Activated T-helper 9 cell treated with anti-CD3 and anti-CD28 coated beads, Interleukin-2, amount 50 U/mL, for 16 hours (primary cell): ENCODE results near the gene OCA2.
A peak's percentile ranks its signal among the peaks of the same experiment; 100 is the strongest.
"Not testable (repeated sequence)": the region's sequence is repeated elsewhere in the genome, so short reads cannot be mapped to it uniquely, and the experiment has no call there.

Source experiments
- DNase-seq: peaks from one replicate; pipeline ENCODE4 v3.0.0-alpha.2; 2020; ENCODE audit warnings: low read depth

OCA2 gene

DNA sequence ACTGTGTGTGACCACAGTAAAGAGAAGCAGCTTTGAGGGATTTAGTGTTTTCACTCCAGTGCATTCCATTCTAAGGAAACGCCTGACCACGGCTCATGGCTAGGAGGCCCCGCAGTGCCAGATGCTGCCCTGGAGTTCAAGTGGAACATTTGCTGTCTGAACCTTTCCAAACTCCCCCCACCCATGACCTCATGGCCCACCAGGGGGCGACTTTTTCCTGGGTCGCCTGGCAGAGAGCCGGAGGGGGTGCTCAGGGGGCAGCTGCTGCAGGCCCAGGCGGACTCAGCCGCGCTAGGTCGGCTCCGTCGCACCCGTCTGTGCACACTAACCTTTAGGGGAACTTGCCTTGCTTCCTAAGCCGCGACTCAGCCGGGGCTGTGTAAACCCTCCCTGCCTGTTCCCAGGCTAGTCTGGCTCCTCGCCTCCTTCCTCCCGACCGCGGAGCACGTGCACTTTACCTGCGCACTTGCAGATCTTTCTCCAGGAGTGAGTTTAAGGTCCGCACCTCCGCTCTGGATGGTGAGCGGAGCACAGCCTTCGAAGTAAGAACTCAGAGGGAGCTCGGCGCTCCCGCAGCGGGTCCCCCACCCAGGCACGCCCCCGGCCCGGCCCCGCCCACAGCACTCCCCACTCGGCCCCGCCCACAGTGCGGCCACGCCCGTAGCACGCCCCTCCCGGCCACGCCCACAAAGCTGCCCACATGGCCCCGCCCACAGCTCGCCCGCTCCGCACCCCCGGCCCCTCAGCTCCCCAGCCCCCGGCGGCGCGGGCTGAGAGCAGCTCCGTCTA, at the start of gene OCA2:
OCA2 (minus strand) TSS at position 550 of the 789 bp plus-strand sequence. CDS start 17,441 bp downstream, outside the sequence.
- DNase-seq, result peak; percentile 47

DNA sequence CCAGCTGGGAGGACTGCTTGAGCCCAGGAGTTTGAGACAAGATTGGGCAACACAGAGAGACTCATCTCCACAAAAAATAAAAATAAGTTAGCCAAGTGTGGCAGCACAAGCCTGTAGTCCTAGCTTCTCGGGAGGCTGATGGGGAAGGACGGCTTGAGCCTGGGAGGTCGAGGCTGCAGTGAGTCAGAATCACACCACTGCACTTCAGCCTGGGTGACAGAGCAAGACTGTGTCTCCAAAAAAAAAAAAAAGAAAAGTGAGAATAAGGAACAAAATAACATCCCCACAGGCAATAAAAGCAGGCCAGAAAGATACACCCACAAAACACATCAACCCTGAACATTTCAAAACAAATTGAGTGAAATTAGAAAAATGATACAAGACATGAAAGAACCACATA, 48.7 kb upstream of the OCA2 start:
- no peak for DNase-seq

DNA sequence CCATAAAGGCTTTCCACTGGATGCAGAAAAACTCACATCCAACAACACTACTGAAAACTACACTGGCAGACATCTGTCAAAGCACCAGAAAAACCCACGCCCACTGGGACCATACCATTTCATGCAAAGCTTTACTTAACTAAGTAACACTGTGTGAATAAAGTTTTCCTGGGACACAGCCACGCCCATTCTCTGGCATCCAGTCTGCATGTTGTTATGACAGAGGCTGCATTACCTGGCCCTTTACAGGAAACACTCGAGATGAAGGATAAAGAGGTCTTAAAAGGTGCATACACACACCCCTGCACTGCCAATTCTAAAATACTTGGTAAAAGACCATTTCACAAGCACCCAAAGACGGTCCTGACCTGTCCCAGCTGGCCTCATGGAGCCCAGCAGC, 46.3 kb upstream of the OCA2 start:
- not testable (repeated sequence) for DNase-seq

- DNase-seq, result no peak
Observed at GRCh38 chr15:28140062-28140461, 40.9 kb upstream of the OCA2 start.

DNA sequence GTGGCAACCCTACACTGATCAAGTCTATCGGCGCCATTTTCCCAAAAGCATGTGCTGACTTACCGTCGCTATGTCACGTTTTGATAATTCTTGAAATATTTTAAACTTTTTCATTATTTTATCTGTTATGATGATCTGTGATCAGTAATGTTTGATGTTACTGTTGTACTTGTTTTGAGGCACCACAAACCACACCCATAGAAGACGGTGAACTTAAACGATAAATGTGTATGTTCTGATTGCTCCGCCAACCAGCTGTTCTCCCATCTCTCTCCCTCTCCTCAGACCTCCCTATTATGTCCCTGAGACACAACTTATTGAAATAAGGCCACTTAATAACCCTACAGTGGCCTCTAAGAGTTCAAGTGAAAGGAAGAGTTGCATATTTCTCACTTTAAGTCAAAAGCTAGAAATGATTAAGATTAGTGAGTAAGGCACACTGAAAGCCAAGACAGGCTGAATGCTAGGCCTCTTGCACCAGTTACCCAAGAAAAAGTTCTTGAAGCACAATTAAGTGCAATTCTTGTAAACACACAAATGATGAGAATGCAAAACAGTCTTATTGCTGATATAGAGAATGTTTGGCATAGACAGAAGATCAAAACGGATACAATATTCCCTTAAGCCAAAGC, 38.4 kb upstream of the OCA2 start:
- not testable (repeated sequence) for DNase-seq

DNA sequence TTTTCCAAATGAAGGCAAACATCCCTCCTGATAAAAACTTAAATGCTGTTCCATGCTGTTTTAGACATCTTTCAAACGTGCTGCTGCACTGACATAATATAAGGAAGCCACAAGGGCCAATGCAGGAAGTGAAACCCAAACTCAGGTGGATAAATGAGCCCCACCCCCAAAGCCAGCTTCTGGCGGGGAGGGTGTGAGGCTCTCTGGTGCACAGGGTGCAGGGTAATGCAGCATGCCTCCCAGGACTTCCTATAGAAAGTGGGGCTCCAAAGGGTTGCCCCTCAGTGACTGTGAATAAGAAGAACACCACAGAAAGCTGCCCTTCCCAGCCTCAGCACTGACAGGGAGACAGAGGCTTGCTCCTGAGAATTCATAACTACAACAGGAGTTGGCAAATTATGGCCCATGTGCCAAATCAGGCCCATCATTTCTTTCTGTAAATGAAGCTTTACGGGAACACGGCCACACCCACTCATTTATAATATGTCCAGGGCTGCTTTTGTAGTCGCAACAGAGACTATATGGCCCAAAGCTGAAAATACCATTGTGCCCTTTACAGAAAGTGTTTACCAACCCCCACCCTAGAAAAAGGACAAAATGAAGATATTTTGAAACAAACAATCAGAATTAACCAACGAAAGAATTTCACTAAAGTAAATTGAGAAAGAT, 37.3 kb upstream of the OCA2 start:
- not testable (repeated sequence) for DNase-seq

DNA sequence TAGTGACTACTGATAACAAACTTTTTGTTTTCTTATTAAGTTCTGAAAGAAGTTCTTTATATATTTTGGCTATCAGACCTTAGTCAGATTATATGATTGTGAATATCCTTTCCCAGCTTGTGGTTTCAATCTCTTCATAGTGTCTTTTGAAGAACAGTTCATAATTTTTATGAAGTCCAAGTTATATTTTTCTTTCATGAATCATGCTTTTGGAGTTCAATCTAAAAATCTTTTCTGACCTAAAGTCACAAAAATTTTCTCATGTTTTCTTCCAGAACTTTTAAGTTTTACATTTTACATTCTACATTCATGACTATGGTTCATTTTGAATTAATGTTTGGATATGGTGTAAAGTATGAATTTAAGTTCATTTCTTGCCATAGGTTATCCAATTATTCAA, 34.2 kb upstream of the OCA2 start:
- no peak for DNase-seq

DNA sequence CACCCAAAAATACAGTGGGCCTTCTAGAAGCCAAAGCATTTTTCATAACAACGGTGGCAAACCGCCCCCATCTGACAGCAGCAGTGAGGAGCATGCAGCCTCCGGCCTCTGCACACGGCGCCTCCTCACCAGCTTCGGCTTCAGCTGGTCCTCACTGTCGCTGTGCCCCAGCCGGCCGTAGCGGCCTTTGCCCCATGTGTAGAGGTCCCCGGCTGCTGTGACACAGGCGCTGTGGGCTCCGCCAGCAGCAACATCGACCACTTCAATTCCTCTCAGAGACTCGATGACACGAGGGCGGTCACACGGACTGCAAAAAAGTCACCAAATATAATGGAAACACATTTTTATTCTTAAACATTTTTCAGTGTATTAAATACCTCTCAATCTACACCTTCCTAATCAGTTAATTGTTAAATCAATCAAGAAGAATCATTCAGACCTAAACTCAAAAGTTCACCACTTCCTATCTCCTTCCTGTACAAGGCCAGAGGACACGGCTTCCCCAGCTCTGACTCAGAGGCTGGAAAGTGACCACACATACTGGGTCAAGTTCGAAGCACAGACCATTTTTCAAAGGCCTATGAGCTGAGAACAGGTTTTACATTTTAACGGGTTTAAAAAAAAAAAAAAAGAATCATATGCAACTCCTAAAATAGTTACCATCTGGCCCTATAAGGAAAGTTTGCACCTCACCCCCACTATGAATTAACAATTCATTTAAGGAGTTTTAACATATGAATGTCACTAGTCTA, 33.6 kb upstream of the OCA2 start:
- no peak for DNase-seq

GRCh38 chr15:28131946-28132345, 32.8 kb upstream of the OCA2 start:
- DNase-seq, result no peak

GRCh38 chr15:28131400-28131799, 32.3 kb upstream of the OCA2 start:
- no peak for DNase-seq

DNA sequence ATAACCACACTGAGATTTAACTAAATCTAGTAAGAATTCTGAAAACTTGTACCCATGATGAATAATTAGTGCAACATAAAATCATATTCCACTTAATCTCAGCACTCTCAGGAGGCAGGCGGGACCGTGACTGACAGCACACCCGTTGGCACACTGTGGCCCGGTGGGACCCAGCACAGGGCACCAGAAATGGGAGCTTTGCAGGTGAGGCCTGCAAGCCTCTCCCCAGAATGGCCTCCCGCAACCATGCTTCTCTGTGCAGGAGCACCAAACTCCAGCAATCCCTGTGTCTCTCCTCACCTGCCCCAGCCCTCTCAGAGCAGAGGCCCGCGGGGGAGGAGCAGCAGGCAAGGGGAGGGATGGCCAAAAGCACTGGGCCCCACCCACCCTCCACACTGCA, 31.5 kb upstream of the OCA2 start:
- DNase-seq, result no peak

DNA sequence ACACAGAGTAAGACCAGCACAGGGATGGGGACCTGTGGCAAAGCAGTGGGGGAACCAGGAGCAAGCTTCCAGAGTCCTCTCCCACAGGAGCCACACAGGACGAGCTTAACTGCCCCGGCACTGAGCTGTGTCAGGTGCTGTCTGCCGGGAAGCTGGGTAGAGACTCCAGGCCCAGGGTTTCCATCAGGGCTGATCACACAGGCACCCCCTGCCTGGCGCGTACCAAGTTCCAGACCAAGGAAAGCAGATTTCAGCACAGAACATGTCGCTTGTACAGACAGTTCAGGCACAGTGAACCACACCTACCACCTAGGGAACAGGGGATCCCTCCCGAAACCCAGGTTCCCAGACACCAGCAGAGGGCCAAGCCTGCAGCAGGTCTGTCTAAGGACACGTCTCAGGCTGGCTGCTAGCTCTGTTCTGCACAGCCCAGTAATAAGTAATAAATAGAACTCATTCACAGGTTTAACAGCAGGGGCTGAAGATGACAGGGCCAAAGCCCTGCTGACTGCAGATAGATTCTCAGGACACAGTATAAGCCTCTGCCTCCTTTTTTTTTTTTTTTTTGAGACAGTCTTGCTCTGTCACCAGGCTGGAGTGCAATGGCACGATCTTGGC, 30.2 kb upstream of the OCA2 start:
- no peak for DNase-seq

GRCh38 chr15:28128031-28128430, 28.9 kb upstream of the OCA2 start:
- no peak for DNase-seq

DNA sequence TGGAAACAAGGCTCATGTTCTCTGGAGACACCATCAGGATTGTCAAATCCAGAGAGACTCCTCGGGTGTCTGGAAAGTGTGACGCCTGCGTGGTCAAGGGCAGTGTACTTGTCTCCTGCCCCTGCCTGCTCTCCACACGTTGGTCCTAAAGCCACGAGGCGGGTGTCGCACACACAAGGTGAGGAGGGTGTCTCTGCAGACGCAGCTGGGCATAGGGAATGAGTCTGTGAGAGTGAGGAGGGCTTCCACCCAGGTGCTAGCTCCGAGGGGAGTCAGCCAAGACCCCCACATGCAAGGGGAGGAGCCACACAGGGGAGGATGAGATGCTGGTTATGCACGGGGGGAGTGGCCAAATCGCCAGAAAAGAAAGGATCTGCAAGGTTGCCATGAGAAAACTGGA, 27.9 kb upstream of the OCA2 start:
- DNase-seq, result no peak

DNA sequence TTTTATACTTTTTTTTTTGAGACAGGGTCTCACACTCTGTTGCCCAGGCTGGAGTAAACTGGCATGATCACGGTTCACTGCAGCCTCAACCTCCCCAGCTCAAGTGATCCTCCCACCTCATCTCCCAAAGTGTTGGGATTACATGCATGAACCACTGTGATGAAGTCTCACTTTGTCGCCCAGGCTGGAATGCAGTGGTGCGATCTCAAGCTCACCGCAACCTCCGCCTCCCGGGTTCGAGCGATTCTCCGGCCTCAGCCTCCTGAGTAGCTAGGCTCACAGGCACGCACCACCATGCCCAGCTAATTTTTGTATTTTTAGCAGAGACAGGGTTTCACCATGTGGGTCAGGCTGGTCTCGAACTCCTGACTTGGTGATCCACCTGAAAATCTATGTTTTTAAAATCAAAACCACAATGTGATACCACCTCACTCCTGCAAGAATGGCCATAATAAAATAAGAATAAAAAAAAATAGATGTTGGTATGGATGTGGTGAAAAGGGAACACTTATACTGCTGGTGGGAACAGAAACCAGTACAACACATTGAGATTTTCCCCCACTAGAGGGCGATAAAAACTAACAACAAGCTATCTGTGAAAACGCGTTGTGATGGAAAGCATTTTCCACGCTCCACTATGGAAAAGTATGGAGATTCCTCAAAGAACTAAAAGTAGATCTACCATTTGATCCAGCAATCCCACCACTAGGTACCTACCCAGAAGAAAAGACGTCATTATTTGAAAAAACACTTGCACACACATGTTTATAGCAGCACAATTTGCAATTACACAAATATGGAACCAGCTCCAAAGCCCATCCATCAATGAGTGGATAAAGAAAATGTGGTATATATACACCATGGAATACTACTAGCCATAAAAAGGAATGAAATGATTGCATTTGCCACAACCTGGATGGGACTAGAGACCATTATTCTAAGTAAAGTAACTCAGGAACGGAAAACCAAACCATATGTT, 26.8 kb upstream of the OCA2 start:
- DNase-seq, result no peak

DNA sequence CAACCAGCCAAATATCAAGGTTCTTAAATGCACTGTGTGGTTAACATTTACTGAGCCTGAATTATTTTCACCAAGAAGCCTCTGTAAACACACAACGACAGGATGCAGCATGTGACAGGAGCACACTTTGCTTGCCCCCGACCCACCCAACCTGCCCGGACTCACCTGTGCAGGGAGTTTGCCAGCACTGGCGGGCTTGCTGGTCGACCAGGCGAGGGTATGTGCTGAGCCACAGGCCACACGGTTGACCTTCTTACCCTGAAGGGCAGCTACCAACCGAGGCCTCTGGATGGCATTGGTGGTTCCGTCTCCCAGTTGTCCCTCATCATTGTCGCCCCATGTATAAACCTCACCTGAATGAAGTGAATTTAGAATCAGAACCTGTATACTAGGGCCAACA, 25.7 kb upstream of the OCA2 start:
- no peak for DNase-seq

DNA sequence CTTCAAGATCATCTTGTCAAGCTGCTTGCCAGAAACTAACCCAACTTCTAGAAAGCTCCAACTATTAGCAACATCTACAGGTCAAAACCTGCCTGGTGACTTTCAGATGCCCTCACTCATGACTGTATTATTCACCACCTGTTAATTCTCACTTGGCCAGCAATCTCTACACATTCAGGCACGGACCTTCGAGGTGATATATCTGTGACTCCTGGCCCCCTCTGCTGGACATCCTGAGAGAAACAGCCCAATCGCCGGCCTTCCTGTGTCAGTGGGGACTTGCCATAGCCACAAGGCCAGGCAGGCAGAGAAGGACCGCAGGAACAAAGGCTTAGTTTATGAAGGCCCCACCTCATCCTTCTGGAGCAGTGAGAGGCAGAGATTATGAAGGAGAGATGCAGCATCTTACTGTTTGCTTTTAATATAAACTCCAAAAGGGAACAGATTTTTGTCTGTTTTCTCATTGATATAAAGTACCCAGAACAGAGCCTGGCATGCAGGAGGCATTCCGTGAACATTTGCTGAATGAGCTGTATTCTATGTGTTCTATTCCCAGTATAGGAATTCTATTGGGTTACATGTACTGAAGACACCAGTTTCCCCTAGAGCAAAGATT, 24.4 kb upstream of the OCA2 start:
- DNase-seq, result no peak

- no peak for DNase-seq
Observed at GRCh38 chr15:28122038-28122949, 23.2 kb upstream of the OCA2 start.

GRCh38 chr15:28121577-28121976, 22.5 kb upstream of the OCA2 start:
- not testable (repeated sequence) for DNase-seq

- DNase-seq, result no peak
Observed at GRCh38 chr15:28120359-28120640, 21.2 kb upstream of the OCA2 start.
